ENCODE results near the gene ZNF559. TPM values are rescaled to one million over a fixed set of nuclear protein-coding genes. Genes with fewer than 3 reads are reported as not detected.

The ZNF559 gene
- total and polyA plus RNA-seq, 2 experiments from 2014 or later, result 18.9 to 19.3 TPM

GRCh38 chr19:9289231-9289884, 34.6 kb upstream of the ZNF559 start (continued):
- no peak for TF ChIP-seq CTCF (conservative IDR thresholded peaks at IDR 0.05; ENCODE audit: low read depth in 2 of 2)
- no peak for TF ChIP-seq ZNF331 (CRISPR knock-in tag; IDR thresholded peaks at IDR 0.05; ENCODE audit: low read depth)
- TF ChIP-seq, protein P1, sequence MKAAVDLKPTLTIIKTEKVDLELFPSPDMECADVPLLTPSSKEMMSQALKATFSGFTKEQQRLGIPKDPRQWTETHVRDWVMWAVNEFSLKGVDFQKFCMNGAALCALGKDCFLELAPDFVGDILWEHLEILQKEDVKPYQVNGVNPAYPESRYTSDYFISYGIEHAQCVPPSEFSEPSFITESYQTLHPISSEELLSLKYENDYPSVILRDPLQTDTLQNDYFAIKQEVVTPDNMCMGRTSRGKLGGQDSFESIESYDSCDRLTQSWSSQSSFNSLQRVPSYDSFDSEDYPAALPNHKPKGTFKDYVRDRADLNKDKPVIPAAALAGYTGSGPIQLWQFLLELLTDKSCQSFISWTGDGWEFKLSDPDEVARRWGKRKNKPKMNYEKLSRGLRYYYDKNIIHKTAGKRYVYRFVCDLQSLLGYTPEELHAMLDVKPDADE (IDR thresholded peaks at IDR 0.05), result no peak
- TF ChIP-seq CREB1 (CRISPR knock-in tag; IDR thresholded peaks at IDR 0.05; ENCODE audit: low read depth), result no peak
- TF ChIP-seq STAT1 (IDR thresholded peaks at IDR 0.05; ENCODE audit: unreplicated experiment), result no peak
- TF ChIP-seq, protein P2, sequence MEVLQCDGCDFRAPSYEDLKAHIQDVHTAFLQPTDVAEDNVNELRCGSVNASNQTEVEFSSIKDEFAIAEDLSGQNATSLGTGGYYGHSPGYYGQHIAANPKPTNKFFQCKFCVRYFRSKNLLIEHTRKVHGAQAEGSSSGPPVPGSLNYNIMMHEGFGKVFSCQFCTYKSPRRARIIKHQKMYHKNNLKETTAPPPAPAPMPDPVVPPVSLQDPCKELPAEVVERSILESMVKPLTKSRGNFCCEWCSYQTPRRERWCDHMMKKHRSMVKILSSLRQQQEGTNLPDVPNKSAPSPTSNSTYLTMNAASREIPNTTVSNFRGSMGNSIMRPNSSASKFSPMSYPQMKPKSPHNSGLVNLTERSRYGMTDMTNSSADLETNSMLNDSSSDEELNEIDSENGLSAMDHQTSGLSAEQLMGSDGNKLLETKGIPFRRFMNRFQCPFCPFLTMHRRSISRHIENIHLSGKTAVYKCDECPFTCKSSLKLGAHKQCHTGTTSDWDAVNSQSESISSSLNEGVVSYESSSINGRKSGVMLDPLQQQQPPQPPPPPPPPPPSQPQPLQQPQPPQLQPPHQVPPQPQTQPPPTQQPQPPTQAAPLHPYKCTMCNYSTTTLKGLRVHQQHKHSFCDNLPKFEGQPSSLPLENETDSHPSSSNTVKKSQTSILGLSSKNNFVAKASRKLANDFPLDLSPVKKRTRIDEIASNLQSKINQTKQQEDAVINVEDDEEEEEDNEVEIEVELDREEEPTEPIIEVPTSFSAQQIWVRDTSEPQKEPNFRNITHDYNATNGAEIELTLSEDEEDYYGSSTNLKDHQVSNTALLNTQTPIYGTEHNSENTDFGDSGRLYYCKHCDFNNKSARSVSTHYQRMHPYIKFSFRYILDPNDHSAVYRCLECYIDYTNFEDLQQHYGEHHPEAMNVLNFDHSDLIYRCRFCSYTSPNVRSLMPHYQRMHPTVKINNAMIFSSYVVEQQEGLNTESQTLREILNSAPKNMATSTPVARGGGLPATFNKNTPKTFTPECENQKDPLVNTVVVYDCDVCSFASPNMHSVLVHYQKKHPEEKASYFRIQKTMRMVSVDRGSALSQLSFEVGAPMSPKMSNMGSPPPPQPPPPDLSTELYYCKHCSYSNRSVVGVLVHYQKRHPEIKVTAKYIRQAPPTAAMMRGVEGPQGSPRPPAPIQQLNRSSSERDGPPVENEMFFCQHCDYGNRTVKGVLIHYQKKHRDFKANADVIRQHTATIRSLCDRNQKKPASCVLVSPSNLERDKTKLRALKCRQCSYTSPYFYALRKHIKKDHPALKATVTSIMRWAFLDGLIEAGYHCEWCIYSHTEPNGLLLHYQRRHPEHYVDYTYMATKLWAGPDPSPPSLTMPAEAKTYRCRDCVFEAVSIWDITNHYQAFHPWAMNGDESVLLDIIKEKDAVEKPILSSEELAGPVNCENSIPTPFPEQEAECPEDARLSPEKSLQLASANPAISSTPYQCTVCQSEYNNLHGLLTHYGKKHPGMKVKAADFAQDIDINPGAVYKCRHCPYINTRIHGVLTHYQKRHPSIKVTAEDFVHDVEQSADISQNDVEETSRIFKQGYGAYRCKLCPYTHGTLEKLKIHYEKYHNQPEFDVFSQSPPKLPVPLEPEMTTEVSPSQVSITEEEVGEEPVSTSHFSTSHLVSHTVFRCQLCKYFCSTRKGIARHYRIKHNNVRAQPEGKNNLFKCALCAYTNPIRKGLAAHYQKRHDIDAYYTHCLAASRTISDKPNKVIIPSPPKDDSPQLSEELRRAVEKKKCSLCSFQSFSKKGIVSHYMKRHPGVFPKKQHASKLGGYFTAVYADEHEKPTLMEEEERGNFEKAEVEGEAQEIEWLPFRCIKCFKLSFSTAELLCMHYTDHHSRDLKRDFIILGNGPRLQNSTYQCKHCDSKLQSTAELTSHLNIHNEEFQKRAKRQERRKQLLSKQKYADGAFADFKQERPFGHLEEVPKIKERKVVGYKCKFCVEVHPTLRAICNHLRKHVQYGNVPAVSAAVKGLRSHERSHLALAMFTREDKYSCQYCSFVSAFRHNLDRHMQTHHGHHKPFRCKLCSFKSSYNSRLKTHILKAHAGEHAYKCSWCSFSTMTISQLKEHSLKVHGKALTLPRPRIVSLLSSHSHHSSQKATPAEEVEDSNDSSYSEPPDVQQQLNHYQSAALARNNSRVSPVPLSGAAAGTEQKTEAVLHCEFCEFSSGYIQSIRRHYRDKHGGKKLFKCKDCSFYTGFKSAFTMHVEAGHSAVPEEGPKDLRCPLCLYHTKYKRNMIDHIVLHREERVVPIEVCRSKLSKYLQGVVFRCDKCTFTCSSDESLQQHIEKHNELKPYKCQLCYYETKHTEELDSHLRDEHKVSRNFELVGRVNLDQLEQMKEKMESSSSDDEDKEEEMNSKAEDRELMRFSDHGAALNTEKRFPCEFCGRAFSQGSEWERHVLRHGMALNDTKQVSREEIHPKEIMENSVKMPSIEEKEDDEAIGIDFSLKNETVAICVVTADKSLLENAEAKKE (CRISPR knock-in tag; IDR thresholded peaks at IDR 0.05), result no peak
- TF ChIP-seq EZH2phosphoT487 (IDR thresholded peaks at IDR 0.05; ENCODE audit: unreplicated experiment), result no peak
